NCI-H2171 (cell line): Measurements from ENCODE around the gene EGFL6.

Source experiments
- DNase-seq: peaks from one replicate; lab custom pipeline; 2025; lab: John Stamatoyannopoulos, UW

EGFL6 gene

DNA sequence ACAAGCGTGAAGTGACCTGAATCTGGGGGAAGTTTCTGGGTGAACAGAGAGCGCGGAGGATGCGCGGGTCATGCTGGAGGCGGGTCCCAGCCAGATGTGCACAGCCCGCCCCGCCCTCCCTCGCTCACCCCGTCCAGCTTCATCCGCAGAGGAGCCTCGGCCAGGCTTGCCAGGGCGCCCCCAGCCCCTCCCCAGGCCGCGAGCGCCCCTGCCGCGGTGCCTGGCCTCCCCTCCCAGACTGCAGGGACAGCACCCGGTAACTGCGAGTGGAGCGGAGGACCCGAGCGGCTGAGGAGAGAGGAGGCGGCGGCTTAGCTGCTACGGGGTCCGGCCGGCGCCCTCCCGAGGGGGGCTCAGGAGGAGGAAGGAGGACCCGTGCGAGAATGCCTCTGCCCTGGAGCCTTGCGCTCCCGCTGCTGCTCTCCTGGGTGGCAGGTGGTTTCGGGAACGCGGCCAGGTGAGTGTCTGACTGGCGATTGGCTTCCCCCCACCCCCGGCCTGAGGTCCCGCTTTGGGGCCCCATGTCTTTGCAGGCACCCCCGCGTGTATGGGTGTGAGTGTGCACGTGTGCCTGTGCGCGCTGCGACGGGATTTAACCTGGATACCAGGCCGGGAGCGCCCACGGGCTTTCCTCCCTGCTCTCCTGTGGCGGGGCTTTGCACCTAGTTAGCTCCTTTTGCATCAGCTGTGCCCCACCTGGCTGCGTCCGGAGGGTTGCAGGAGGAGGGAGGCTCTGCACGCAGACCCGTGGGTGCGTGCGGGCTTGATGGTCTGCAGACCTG, at the start of gene EGFL6:
EGFL6 (plus strand) TSS at position 123 of the 782 bp plus-strand sequence; CDS start at position 384, 261 bp downstream.
- no peak for DNase-seq

DNA sequence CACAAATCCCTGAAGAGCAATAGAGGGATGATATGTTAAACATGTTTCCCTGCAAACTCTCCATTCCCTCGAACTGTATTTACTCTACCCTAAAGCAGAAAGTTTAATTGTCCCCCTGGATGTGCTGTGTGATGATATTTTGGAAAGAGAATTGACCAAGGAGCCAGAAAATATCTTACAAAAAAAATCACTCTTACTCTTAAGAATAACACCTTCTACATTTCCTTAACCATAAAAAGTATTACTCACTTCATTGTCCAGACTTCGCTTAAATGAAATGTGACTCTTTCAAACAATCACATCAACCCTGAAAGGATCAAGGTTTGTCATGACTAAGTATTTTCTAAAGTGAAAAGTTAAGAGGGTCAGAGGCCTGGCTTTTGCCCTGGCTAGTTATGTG, 49.0 kb upstream of the EGFL6 start:
- no peak for DNase-seq

GRCh38 chrX:13520936-13521335, 48.5 kb upstream of the EGFL6 start:
- DNase-seq, result no peak

GRCh38 chrX:13522811-13523210, 46.6 kb upstream of the EGFL6 start:
- no peak for DNase-seq

GRCh38 chrX:13533726-13534125, 35.7 kb upstream of the EGFL6 start:
- DNase-seq, result no peak

- DNase-seq, result no peak
These were observed 33.8 kb upstream of the EGFL6 start for GRCh38 chrX:13535376-13536165.

DNA sequence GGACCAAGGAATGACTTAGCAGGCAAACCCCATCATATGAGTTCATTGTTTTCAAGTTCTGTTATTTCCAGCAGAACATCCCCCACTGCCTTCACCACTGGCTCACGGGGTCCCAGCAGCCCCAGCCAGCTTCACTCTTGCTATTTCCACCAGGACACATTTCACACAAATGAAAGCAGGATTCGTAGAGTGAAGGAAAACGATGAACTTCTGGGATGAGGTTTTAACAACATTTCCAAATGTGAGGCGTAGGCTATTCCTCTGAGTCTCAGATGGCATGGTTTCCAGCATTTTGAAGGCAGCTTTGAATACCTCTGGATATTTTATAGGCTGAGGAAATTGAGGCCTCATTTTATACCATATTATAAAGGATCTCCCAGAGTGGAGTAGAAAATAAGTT, 32.9 kb upstream of the EGFL6 start:
- DNase-seq, result no peak

GRCh38 chrX:13538414-13538813, 31.0 kb upstream of the EGFL6 start:
- DNase-seq, result no peak

- DNase-seq, result no peak
These were observed 28.8 kb upstream of the EGFL6 start for GRCh38 chrX:13540602-13541001.

- DNase-seq, result no peak
These were observed 23.7 kb upstream of the EGFL6 start for GRCh38 chrX:13545726-13546125.

DNA sequence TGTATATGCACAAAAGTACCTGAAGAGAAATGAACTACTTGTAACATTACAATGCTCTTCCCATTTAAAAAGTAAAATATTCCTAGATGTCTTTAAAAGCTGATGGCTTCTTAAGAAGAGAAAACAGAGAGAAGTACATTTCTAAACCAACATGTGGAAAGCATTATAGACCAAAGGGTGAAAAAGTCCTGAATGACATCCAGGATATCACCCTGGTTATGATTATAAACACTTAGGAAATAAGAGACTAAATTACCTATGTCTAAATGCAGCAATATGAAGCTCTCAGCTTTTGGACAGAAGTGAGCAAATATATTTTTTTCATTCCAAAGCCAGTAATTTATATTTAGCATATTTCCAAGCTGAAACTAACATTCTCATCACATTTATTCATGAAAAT, 21.7 kb upstream of the EGFL6 start:
- DNase-seq, result no peak

DNA sequence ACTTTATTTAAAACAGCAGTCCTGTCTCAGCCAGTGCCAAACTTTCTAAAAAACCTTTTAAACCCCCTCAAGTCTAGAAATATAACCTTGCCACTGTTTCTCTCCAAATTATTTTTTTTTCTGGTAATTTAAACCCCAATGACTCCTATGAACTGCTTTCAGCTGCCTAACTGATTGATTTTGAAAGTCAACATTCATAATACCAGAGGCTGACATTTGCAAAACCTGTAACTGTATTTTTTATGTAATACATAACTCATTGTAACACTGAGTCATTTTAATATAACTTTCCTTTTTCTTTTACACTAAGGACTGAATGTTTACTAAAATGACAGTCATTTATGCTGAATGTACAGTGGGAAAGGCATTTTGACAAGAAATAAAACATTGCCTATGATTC, 19.1 kb upstream of the EGFL6 start:
- no peak for DNase-seq

DNA sequence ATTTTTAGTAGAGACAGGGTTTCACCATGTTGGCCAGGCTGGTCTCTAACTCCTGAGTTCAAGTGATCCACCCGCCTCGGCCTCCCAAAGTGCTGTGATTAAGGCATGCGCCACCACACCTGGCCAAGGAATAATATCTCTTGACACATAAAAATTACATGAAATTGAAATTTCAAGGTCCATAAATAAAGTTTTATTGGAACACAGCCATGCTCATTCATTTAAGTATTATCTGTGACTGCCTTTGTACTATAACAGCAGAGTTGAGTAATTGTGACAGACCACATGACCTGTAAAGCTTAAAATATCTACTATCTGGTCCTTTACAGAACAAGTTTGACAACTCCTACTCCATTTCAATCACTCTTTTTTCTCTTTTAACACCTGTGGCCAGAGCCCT, 17.8 kb upstream of the EGFL6 start:
- DNase-seq, result no peak

GRCh38 chrX:13552892-13553291, 16.5 kb upstream of the EGFL6 start:
- DNase-seq, result no peak

DNA sequence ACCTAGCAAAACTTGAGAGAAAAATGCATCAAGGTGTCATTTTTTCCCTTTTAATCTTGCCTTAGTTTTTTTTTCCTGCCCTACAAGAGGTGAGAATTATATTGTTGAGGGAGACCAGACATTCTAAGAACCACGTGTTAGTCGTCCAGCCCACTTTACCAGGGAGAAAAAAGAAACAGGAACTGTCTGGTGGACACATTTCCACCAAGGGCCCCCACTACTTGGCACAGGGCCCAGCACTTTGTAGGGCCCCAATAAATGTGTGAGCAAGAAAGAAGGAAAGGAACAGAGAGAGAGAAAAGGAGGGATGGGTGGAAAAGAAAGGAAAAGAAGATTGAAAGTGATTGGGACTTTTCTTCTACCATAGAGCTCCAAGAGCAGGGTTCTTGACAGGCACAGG, 3.9 kb upstream of the EGFL6 start:
- no peak for DNase-seq

GRCh38 chrX:13570261-13570605, 832 bp downstream of the EGFL6 start:
- DNase-seq, result no peak

- no peak for DNase-seq
These were observed 1.7 kb downstream of the EGFL6 start for GRCh38 chrX:13571136-13571535.

- no peak for DNase-seq
These were observed 5.2 kb downstream of the EGFL6 start for GRCh38 chrX:13574600-13574999.

- no peak for DNase-seq
These were observed 10.3 kb downstream of the EGFL6 start for GRCh38 chrX:13579661-13580060.

DNA sequence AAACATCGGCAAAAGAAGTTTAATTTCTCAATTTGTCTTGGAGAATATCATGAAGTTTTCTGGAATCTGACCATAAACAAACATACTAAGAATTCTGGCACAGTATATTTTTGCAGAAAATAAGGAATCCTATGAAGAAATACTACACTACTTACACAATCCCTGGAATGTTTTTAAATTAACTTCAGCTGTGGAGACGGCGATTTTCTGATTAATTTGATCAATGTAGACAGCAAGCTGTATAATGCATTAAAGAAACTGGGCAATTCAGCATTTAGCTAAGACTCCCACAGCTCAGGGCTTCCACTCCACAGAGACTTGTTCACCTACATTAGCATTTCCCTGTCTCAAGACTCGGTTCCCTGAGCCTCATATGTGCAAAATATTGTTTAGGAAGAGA, 12.2 kb downstream of the EGFL6 start:
- DNase-seq, result no peak

DNA sequence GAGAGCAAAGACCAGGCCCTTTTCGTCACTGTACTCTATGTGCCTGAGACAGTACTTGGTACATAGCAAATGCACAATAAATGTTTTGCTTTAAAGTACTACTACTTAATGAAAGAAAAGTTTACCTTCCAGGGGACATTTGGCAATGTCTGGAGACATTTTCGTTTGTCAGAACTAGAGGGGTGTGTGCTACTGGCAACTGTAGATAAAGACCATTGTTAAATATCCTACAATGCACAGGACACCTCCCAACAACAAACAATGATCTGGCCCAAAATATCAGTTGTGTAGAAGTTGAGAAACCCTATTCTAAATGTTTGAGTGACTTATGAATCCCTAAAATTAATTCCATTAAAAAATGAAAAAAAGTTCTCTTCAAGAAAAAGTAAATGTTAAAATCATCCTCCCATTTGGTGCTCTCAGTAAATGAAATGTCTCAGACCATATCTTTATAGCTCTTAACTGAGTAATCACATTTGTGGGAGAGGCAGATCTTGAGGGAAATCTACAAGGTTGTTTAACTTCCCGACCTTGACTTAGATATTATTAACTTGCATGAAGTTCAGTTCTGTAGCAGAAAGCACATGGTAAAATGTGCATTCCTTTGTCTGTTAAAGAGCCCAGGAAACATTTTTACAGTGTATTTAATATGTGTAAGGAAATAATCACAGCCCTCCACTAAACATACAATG, 18.5 kb downstream of the EGFL6 start:
- DNase-seq, result no peak

- DNase-seq, result no peak
These were observed 20.8 kb downstream of the EGFL6 start for GRCh38 chrX:13590207-13590606.

- DNase-seq, result no peak
These were observed 21.5 kb downstream of the EGFL6 start for GRCh38 chrX:13590914-13591313.
